K562 (cell line): ENCODE results near the gene ZPR1. TPM values are rescaled to one million over a fixed set of nuclear protein-coding genes. Genes with fewer than 3 reads are reported as not detected.

ENCODE experiments used
- ATAC-seq: fragments of 200-7000 bp; cut with Tn5 transposase; 3 replicates; pipeline ENCODE4 v1.9.1; 2020; ENCODE audit warnings: moderate library complexity
- BruUV-seq: library from RNA; stranded (reverse); fragments of 400-500 nt; replicated peaks from 2 replicates; lab custom pipeline; 2021; lab: Mats Ljungman, UMichigan
- CTCF ChIA-PET: fragments of 300-600 bp; formaldehyde crosslinking; extraction: SDS; loops from one replicate; lab custom pipeline; 2021; ENCODE audit warnings: low intra/inter-chr PET ratio; lab: Yijun Ruan, JAX
- POLR2A ChIA-PET: fragments of 300-600, 350-650 bp; sonication (Branson Sonifier 250); formaldehyde crosslinking; extraction: SDS; loops from one replicate; lab custom pipeline; 2021; ENCODE audit warnings: antibody characterized with exemption, inconsistent platforms; lab: Yijun Ruan, JAX
- DNase-seq, 4 experiments: peaks; one replicate each; pipeline versions ENCODE4 v3.0.0 to v3.0.0-alpha.2; 2011 to 2018; ENCODE audit warnings: low spot score in 3 of 4, mixed read lengths in 3 of 4; ENCODE audit errors: extremely low read depth in 1 of 4
- FAIRE-seq: peaks from 2 replicates; lab custom pipeline; 2011; peaks lifted over from hg19 to GRCh38; lab: Jason Lieb, UNC
- H2AFZ ChIP-seq: 2 replicates; pipeline ENCODE4 v1.6.0; 2011; ENCODE audit warnings: low read depth, low read length, control low read depth, inconsistent platforms
- H3K27ac ChIP-seq: fragments of 200-600 bp; 3 replicates; pipeline ENCODE4 v1.8.0; 2011; ENCODE audit warnings: low read depth, mild to moderate bottlenecking, control low read depth, inconsistent platforms, low read length, moderate library complexity, mixed read lengths; ENCODE audit errors: extremely low read depth
- H3K27me3 ChIP-seq, 2 experiments: fragments of 300-600 bp in 1 of 2; 2 replicates in 1 of 2; 3 replicates in 1 of 2; pipeline versions ENCODE4 v1.6.0 to v1.8.0; 2011; ENCODE audit warnings: inconsistent platforms in 2 of 2, low read length in 2 of 2, mild to moderate bottlenecking in 1 of 2, mixed read lengths in 1 of 2, moderate library complexity in 1 of 2; ENCODE audit not compliant: control insufficient read depth in 2 of 2, insufficient read depth in 2 of 2
- H3K36me3 ChIP-seq: fragments of 300-600 bp; 3 replicates; pipeline ENCODE4 v1.8.0; 2011; ENCODE audit warnings: mild to moderate bottlenecking, low read length, inconsistent platforms; ENCODE audit not compliant: control insufficient read depth, insufficient read depth
- H3K4me1 ChIP-seq, 2 experiments: fragments of 200-600 bp in 1 of 2; replicated peaks in 1 of 2; 2 replicates in 1 of 2; 3 replicates in 1 of 2; pipeline versions ENCODE4 v1.5.1 to v1.8.0; 2011; ENCODE audit warnings: inconsistent platforms in 2 of 2, low read length in 2 of 2, mild to moderate bottlenecking in 1 of 2, mixed read lengths in 1 of 2, moderate library complexity in 1 of 2; ENCODE audit not compliant: control insufficient read depth in 2 of 2, insufficient read depth in 2 of 2
- H3K4me2 ChIP-seq: 2 replicates; pipeline ENCODE4 v1.6.1; 2011; ENCODE audit warnings: low read length, control low read depth, inconsistent platforms, mixed read lengths; ENCODE audit not compliant: insufficient read depth
- H3K4me3 ChIP-seq: fragments of 200-600 bp; sonication (generic), shearing (Covaris generic); 2 replicates; pipeline ENCODE4 v1.5.1; 2016; ENCODE audit warnings: control low read depth, inconsistent platforms
- H3K79me2 ChIP-seq: fragments of 200-600 bp; 3 replicates; pipeline ENCODE4 v1.8.0; 2011; ENCODE audit warnings: low read length, inconsistent platforms; ENCODE audit not compliant: control insufficient read depth, insufficient read depth
- H3K9ac ChIP-seq, 2 experiments: 2 replicates each; pipeline versions ENCODE4 v1.6.0 to v1.6.1; 2011; ENCODE audit warnings: low read depth in 2 of 2, low read length in 2 of 2, control low read depth in 1 of 2, inconsistent platforms in 1 of 2, mild to moderate bottlenecking in 1 of 2, mixed read lengths in 1 of 2; ENCODE audit not compliant: insufficient read depth in 1 of 2
- H3K9me1 ChIP-seq: one replicate; pipeline ENCODE4 v1.6.0; 2011; ENCODE audit warnings: inconsistent platforms, mild to moderate bottlenecking, low read length, moderate library complexity; ENCODE audit not compliant: control insufficient read depth, insufficient read depth
- H3K9me3 ChIP-seq: replicated peaks from 2 replicates; pipeline ENCODE4 v1.5.1; 2011; ENCODE audit warnings: low read depth, low read length, inconsistent platforms; ENCODE audit not compliant: control insufficient read depth, insufficient read depth
- H4K20me1 ChIP-seq: replicated peaks from 2 replicates; pipeline ENCODE4 v1.6.1; 2011; ENCODE audit warnings: low read length, inconsistent platforms, mixed read lengths; ENCODE audit not compliant: control insufficient read depth, insufficient read depth
- ID3 ChIP-seq, 2 experiments: fragments of 250-450 bp in 1 of 2; fragments of 450-650 bp in 1 of 2; sonication (Bioruptor Pico) in 1 of 2; IDR thresholded peaks; 2 replicates each; pipeline versions ENCODE4 v1.6.1 to v1.8.0; 2016 to 2021; ENCODE audit warnings: mild to moderate bottlenecking in 2 of 2, moderate library complexity in 2 of 2, missing compliant biosample characterization in 1 of 2, missing genetic modification characterization in 1 of 2
- MAX ChIP-seq: sonication (generic); formaldehyde crosslinking; IDR thresholded peaks from 2 replicates; pipeline ENCODE4 v1.9.0; 2022; ENCODE audit warnings: mild to moderate bottlenecking, missing genetic modification reagents
- MTA1 ChIP-seq: fragments of 450-650 bp; IDR thresholded peaks from 2 replicates; pipeline ENCODE4 v1.6.1; 2017; ENCODE audit warnings: borderline replicate concordance
- SREBF1 ChIP-seq: fragments of 150-350 bp; IDR thresholded peaks from 2 replicates; pipeline ENCODE4 v1.6.1; 2014; ENCODE audit warnings: antibody characterized with exemption, low read depth, low read length, borderline replicate concordance
- ZNF764 ChIP-seq: fragments of 250-450 bp; sonication (Bioruptor Pico); IDR thresholded peaks from 2 replicates; pipeline ENCODE4 v1.4.0; 2020; ENCODE audit warnings: low read depth, mild to moderate bottlenecking, moderate library complexity
- WGBS: fragments of 100-300 bp; shearing (Covaris generic); methylation state at CpG from one replicate; pipeline ENCODE4 v1.1.6; 2016; ENCODE audit warnings: low coverage, mixed read lengths; ENCODE audit not compliant: insufficient coverage; ENCODE audit errors: missing lambda C conversion rate; 5-methylcytosine and 5-hydroxymethylcytosine counted together
- in situ Hi-C: fragments of 300-500 bp; cut with MboI; formaldehyde crosslinking; loops from 4 replicates; pipeline ENCODE4 v1.15.0; 2018; ENCODE audit warnings: inconsistent platforms, mixed read lengths
- intact Hi-C: fragments of 100-400 bp; cut with micrococcal nuclease; formaldehyde crosslinking; loops from 2 replicates; pipeline ENCODE4 v1.14.2; 2022
- polyA plus RNA-seq, 8 experiments: library from polyadenylated mRNA; depleted of rRNA in 4 of 8; stranded (reverse) in 5 of 8; unstranded in 3 of 8; fragments of >200 nt; fragmentation: Nextera tagmentation in 2 of 8; fragmentation: Illumina TruSeq in 1 of 8; extraction: Ambion mirVana in 2 of 8; extraction: Trizol in 1 of 8; gene quantifications; 2 replicates each; pipeline versions ENCODE4 v1.2.1 to v1.2.3, GENCODE V29; 2011 to 2014; ENCODE audit warnings: inconsistent platforms in 1 of 8, missing spikeins in 1 of 8
- total RNA-seq, 7 experiments: library from RNA; depleted of rRNA in 6 of 7; stranded (reverse); fragments of >200 nt in 6 of 7; fragmentation: Illumina TruSeq in 2 of 7; extraction: Trizol in 2 of 7; gene quantifications; 2 replicates each; pipeline versions ENCODE4 v1.2.1 to v1.2.3, GENCODE V29; 2011 to 2021; ENCODE audit warnings: low replicate concordance in 1 of 7
- TF ChIP-seq, protein P1 (sequence below): sonication (generic); formaldehyde crosslinking; IDR thresholded peaks from 2 replicates; pipeline ENCODE4 v1.8.1; 2023; ENCODE audit warnings: mild to moderate bottlenecking, missing genetic modification reagents

The ZPR1 gene
- total and polyA plus RNA-seq, 9 of the 15 experiments (the other 6 are each of a cell fraction or from before 2014, with no cell fraction given) = 13.0 to 120 (median 83.8) TPM

GRCh38 chr11:116788975-116789374, 1.2 kb upstream of the ZPR1 start:
- TF ChIP-seq SREBF1 (no peak), MAX (no peak), ID3 (CRISPR knock-in tag; IDR thresholded peaks at IDR 0.05) (no peak), ID3 (tag; IDR thresholded peaks at IDR 0.05) (no peak), MTA1 (no peak), ZNF764 (no peak)
- TF ChIP-seq, protein P1, sequence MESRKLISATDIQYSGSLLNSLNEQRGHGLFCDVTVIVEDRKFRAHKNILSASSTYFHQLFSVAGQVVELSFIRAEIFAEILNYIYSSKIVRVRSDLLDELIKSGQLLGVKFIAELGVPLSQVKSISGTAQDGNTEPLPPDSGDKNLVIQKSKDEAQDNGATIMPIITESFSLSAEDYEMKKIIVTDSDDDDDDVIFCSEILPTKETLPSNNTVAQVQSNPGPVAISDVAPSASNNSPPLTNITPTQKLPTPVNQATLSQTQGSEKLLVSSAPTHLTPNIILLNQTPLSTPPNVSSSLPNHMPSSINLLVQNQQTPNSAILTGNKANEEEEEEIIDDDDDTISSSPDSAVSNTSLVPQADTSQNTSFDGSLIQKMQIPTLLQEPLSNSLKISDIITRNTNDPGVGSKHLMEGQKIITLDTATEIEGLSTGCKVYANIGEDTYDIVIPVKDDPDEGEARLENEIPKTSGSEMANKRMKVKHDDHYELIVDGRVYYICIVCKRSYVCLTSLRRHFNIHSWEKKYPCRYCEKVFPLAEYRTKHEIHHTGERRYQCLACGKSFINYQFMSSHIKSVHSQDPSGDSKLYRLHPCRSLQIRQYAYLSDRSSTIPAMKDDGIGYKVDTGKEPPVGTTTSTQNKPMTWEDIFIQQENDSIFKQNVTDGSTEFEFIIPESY (CRISPR knock-in tag) = no peak
- Histone ChIP-seq H3K4me2 (no peak overlapping the region), H3K9me1 (no peaks in the 10 kb centered on the region), H2AFZ (peak overlapping the region; percentile 99), H3K4me1 (peaks cover 22 to 33% of the 10 kb centered on the region in 2 experiments; a peak in 4 of 5 replicates), H3K27me3 (no peaks in the 10 kb centered on the region), H3K36me3 (peaks cover 30% of the 10 kb centered on the region), H3K9ac (peak overlapping the region in 1 of 2 experiments; percentile 94; a peak in 1 of 4 replicates), H3K4me3 (no peak overlapping the region), H3K79me2 (peaks cover 24% of the 10 kb centered on the region), H3K27ac (no peak overlapping the region), H4K20me1 (no peaks in the 10 kb centered on the region), H3K9me3 (no peaks in the 10 kb centered on the region)
- DNase-seq (no peak), ATAC-seq (no peak), FAIRE-seq (no peak)
- ChIA-PET CTCF (no interaction called here), POLR2A (interaction anchor here (0.7 to 1.0 kb wide), 3 partner anchors 12 to 64 kb away, joined by 3 to 4 read pairs (median 3); no protein-coding TSS in a partner anchor)
- BruUV-seq = no TSS peak
- in situ Hi-C loops = loop anchor here (5.0 kb wide), 1 partner anchor 313 kb away; no protein-coding TSS in a partner anchor
- intact Hi-C loops = loop anchor here (1.0 kb wide), 1 partner anchor 47 kb away; no protein-coding TSS in a partner anchor
- WGBS = 47% methylated on average over 4 of the region's 4 CpGs
